HepG2 (cell line): Measurements from ENCODE around the gene ALK. TPM values are rescaled to one million over a fixed set of nuclear protein-coding genes. Genes with fewer than 3 reads are reported as not detected.

Experiments
- ATAC-seq: fragments of 200-7000 bp; cut with Tn5 transposase; 3 replicates; pipeline ENCODE4 v1.9.1; 2020; ENCODE audit warnings: mild to moderate bottlenecking, moderate library complexity
- BruUV-seq: library from RNA; stranded (reverse); fragments of 400-500 nt; replicated peaks from 2 replicates; lab custom pipeline; 2021; lab: Mats Ljungman, UMichigan
- CTCF ChIA-PET: fragments of 300-600 bp; formaldehyde crosslinking; extraction: SDS; loops from one replicate; lab custom pipeline; 2021; ENCODE audit warnings: low total read pairs, inconsistent platforms, low intra/inter-chr PET ratio; lab: Yijun Ruan, JAX
- POLR2A ChIA-PET: fragments of 350-600 bp; sonication (Branson Sonifier 250); formaldehyde crosslinking; loops from one replicate; lab custom pipeline; 2020; ENCODE audit warnings: antibody characterized with exemption, inconsistent platforms; lab: Yijun Ruan, JAX
- DNase-seq: peaks from one replicate; pipeline ENCODE4 v3.0.0-alpha.2; 2015; ENCODE audit warnings: low spot score
- FAIRE-seq: peaks from 3 replicates; lab custom pipeline; 2011; peaks lifted over from hg19 to GRCh38; lab: Jason Lieb, UNC
- H2AFZ ChIP-seq: one replicate; pipeline ENCODE4 v1.6.1; 2011; ENCODE audit warnings: low read length, inconsistent platforms
- H3K27ac ChIP-seq: fragments of 300-600 bp; 3 replicates; pipeline ENCODE4 v1.8.0; 2011; ENCODE audit warnings: mixed run types, mild to moderate bottlenecking, mixed read lengths, low read length, inconsistent platforms; ENCODE audit not compliant: insufficient read depth; ENCODE audit errors: extremely low read length
- H3K27me3 ChIP-seq, 2 experiments: fragments of 200-600 bp in 1 of 2; 2 replicates in 1 of 2; 3 replicates in 1 of 2; pipeline versions ENCODE4 v1.6.0 to v1.8.0; 2011; ENCODE audit warnings: low read length in 2 of 2, mild to moderate bottlenecking in 2 of 2, moderate library complexity in 2 of 2, inconsistent platforms in 1 of 2; ENCODE audit not compliant: insufficient read depth in 2 of 2, control insufficient read depth in 1 of 2
- H3K36me3 ChIP-seq, 2 experiments: fragments of 200-600 bp in 1 of 2; replicated peaks in 1 of 2; 2 replicates in 1 of 2; 3 replicates in 1 of 2; pipeline versions ENCODE4 v1.5.1 to v1.8.0; 2011; ENCODE audit warnings: low read length in 2 of 2, inconsistent platforms in 1 of 2; ENCODE audit not compliant: insufficient read depth in 2 of 2, control insufficient read depth in 1 of 2
- H3K4me1 ChIP-seq: 2 replicates; pipeline ENCODE4 v1.5.1; 2012; ENCODE audit warnings: low read length, inconsistent platforms; ENCODE audit not compliant: insufficient read depth
- H3K4me2 ChIP-seq: 2 replicates; pipeline ENCODE4 v1.6.0; 2011; ENCODE audit warnings: low read depth, low read length, inconsistent platforms
- H3K4me3 ChIP-seq, 3 experiments: fragments of 200-600 bp in 1 of 3; sonication (generic), shearing (Covaris generic) in 1 of 3; replicated peaks in 1 of 3; 2 replicates each; pipeline ENCODE4 v1.5.1; 2011 to 2016; ENCODE audit warnings: low read length in 3 of 3, inconsistent platforms in 2 of 3, low read depth in 2 of 3, mild to moderate bottlenecking in 2 of 3, control low read depth in 1 of 3, mixed read lengths in 1 of 3; ENCODE audit not compliant: insufficient read depth in 1 of 3
- H3K79me2 ChIP-seq: one replicate; pipeline ENCODE4 v1.6.1; 2011; ENCODE audit warnings: low read length, inconsistent platforms; ENCODE audit not compliant: insufficient read depth
- H3K9ac ChIP-seq: 2 replicates; pipeline ENCODE4 v1.6.0; 2011; ENCODE audit warnings: mild to moderate bottlenecking, low read depth, low read length, inconsistent platforms; ENCODE audit not compliant: insufficient read depth
- H3K9me3 ChIP-seq: 2 replicates; pipeline ENCODE4 v1.5.1; 2012; ENCODE audit warnings: mild to moderate bottlenecking, low read length
- H4K20me1 ChIP-seq: 2 replicates; pipeline ENCODE4 v1.6.0; 2011; ENCODE audit warnings: inconsistent platforms, mild to moderate bottlenecking, low read length, moderate library complexity; ENCODE audit not compliant: insufficient read depth
- ASH2L ChIP-seq: fragments of 300-600, 200-600 bp; sonication (generic); IDR thresholded peaks from 2 replicates; pipeline ENCODE4 v1.7.0; 2017; ENCODE audit warnings: low read depth, mild to moderate bottlenecking, moderate library complexity, mixed read lengths, low read length; ENCODE audit not compliant: insufficient read length
- NBN ChIP-seq: fragments of 450-650 bp; conservative IDR thresholded peaks from 2 replicates; pipeline ENCODE4 v1.6.1; 2017
- RBAK ChIP-seq: sonication (generic); formaldehyde crosslinking; IDR thresholded peaks from 2 replicates; pipeline ENCODE4 v1.5.1; 2020; ENCODE audit warnings: mild to moderate bottlenecking, missing genetic modification reagents
- SIX1 ChIP-seq: sonication (generic); formaldehyde crosslinking; IDR thresholded peaks from 2 replicates; pipeline ENCODE4 v1.4.0; 2020; ENCODE audit warnings: missing genetic modification reagents, borderline replicate concordance
- TOPORS ChIP-seq: sonication (generic); formaldehyde crosslinking; IDR thresholded peaks from 2 replicates; pipeline ENCODE4 v1.8.0; 2023; ENCODE audit warnings: mild to moderate bottlenecking, missing genetic modification reagents
- ZMYM2 ChIP-seq: sonication (generic); formaldehyde crosslinking; IDR thresholded peaks from 2 replicates; pipeline ENCODE4 v1.8.0; 2022; ENCODE audit warnings: mild to moderate bottlenecking, missing genetic modification reagents
- ZNF143 ChIP-seq: sonication (generic); formaldehyde crosslinking; IDR thresholded peaks from 2 replicates; pipeline ENCODE4 v1.4.0; 2020; ENCODE audit warnings: missing genetic modification reagents
- ZNF513 ChIP-seq: sonication (generic); formaldehyde crosslinking; conservative IDR thresholded peaks from 2 replicates; pipeline ENCODE4 v1.5.0; 2020; ENCODE audit warnings: missing genetic modification reagents
- ZSCAN12 ChIP-seq: sonication (generic); formaldehyde crosslinking; IDR thresholded peaks from 2 replicates; pipeline ENCODE4 v1.9.0; 2021; ENCODE audit warnings: mild to moderate bottlenecking, missing genetic modification reagents
- WGBS: methylation state at CpG from one replicate; pipeline ENCODE4 v1.1.6; 2017; ENCODE audit warnings: low lambda C conversion rate; 5-methylcytosine and 5-hydroxymethylcytosine counted together
- in situ Hi-C: cut with HindIII; loops from 2 replicates; pipeline ENCODE4 v1.10.0; 2017; ENCODE audit warnings: low pct_unique_long_range_greater_than_20kb; ENCODE audit not compliant: extremely low pct_ligation_motif_present
- intact Hi-C: fragments of 100-400 bp; cut with micrococcal nuclease; formaldehyde crosslinking; loops from one replicate; pipeline ENCODE4 v1.10.0; 2022; ENCODE audit not compliant: unreplicated experiment
- polyA plus RNA-seq, 8 experiments: library from polyadenylated mRNA; depleted of rRNA in 3 of 8; stranded (reverse) in 7 of 8; unstranded in 1 of 8; fragments of >200 nt; fragmentation: Illumina TruSeq in 4 of 8; extraction: Trizol in 4 of 8; gene quantifications; 2 replicates each; pipeline versions ENCODE4 v1.2.1 to v1.2.3, GENCODE V29; 2011 to 2016; ENCODE audit warnings: low read depth in 4 of 8, missing spikeins in 1 of 8, mixed read lengths in 1 of 8; ENCODE audit not compliant: insufficient read depth in 1 of 8
- total RNA-seq, 5 experiments: library from RNA; depleted of rRNA; stranded (reverse); fragments of >200 nt; fragmentation: Illumina TruSeq; extraction: Trizol; gene quantifications; 2 replicates each; pipeline ENCODE4 v1.2.3, GENCODE V29; 2016; ENCODE audit warnings: low read depth in 1 of 5
- TF ChIP-seq, protein P1 (sequence below): IDR thresholded peaks from 2 replicates; pipeline ENCODE4 v1.6.1; 2018; ENCODE audit warnings: missing genetic modification reagents, mild to moderate bottlenecking, missing compliant biosample characterization

ALK gene
- total and polyA plus RNA-seq, 2 of the 13 experiments (the other 11 are each of a cell fraction or from before 2014, with no cell fraction given): not detected

DNA sequence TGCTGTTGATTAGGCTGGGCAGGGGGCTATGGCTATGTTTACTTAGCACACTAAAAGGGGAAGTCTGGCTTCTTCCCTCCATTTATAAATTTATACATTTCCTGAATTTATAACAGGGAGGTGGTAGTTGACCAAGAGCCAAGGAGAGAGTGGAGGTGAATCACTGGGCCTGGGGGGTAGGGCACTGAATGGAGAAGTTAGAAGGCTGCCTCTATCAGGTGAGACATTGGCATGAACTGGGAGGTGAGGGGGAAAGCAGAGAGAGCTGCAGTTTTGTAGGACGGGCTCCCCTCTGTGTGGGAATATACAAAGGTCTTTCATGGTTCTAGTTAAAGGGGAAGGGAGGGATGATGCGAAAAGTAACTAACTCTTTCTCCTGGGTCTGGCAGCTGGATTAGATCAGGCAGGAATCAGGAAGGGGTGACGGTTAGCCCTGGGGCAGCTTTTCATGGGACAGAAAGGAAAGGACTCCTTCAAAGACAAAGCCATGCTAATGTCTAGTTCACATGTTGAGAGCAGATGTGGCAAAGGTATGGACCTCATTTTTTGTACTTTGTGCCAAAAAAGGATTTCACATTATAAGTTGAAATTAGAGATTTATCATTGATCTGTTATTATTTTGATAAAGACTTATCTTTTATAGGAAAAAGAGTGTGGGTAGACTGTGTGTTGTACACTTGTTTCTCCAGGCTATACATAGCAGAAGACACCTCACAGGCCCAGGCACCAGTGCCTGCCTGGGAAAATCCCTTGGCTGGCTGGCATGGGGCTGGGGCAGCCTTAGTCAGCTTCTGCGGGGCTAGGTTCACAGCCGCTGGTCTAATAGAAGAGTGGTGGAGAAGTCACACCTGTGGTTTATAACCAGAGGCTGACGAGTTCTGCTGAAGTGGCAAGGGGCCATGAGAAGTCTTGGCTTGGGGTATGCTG is 647.4 kb downstream of the ALK start:
- intact Hi-C loops: no loop called here
- no peaks in the 10 kb centered on the region for H3K9me3 ChIP-seq
- 38% methylated on average over 6 of the region's 6 CpGs for WGBS
- peaks cover 0 to 12% of the 10 kb centered on the region in 2 experiments; a peak in 3 of 5 replicates for H3K27me3 ChIP-seq
- no TSS peak for BruUV-seq
- H3K4me2 ChIP-seq: no peak overlapping the region
- no peak overlapping the region for H3K4me3 ChIP-seq
- no peak overlapping the region for H2AFZ ChIP-seq
- H3K9ac ChIP-seq: no peak overlapping the region
- peaks cover 13% of the 10 kb centered on the region for H3K4me1 ChIP-seq
- TF ChIP-seq TOPORS (CRISPR knock-in tag): no peak
- no peak for TF ChIP-seq NBN
- TF ChIP-seq ZNF143: no peak
- TF ChIP-seq, protein P1, sequence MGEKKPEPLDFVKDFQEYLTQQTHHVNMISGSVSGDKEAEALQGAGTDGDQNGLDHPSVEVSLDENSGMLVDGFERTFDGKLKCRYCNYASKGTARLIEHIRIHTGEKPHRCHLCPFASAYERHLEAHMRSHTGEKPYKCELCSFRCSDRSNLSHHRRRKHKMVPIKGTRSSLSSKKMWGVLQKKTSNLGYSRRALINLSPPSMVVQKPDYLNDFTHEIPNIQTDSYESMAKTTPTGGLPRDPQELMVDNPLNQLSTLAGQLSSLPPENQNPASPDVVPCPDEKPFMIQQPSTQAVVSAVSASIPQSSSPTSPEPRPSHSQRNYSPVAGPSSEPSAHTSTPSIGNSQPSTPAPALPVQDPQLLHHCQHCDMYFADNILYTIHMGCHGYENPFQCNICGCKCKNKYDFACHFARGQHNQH (CRISPR knock-in tag): no peak
- TF ChIP-seq RBAK (CRISPR knock-in tag): no peak
- TF ChIP-seq ZMYM2 (CRISPR knock-in tag): no peak
- no peak for TF ChIP-seq SIX1 (CRISPR knock-in tag)
- no peak for TF ChIP-seq ASH2L
- TF ChIP-seq ZNF513 (CRISPR knock-in tag): no peak
- no peak for TF ChIP-seq ZSCAN12 (CRISPR knock-in tag)
- H3K36me3 ChIP-seq: no peaks in the 10 kb centered on the region
- no peaks in the 10 kb centered on the region for H3K79me2 ChIP-seq
- POLR2A ChIA-PET: no interaction called here
- CTCF ChIA-PET: no interaction called here
- no peak overlapping the region for H3K27ac ChIP-seq
- no peak for FAIRE-seq
- in situ Hi-C loops: no loop called here
- no peak for ATAC-seq
- no peaks in the 10 kb centered on the region for H4K20me1 ChIP-seq
- DNase-seq: no peak
